ENCODE measurements around the gene HNRNPA0.

DNA sequence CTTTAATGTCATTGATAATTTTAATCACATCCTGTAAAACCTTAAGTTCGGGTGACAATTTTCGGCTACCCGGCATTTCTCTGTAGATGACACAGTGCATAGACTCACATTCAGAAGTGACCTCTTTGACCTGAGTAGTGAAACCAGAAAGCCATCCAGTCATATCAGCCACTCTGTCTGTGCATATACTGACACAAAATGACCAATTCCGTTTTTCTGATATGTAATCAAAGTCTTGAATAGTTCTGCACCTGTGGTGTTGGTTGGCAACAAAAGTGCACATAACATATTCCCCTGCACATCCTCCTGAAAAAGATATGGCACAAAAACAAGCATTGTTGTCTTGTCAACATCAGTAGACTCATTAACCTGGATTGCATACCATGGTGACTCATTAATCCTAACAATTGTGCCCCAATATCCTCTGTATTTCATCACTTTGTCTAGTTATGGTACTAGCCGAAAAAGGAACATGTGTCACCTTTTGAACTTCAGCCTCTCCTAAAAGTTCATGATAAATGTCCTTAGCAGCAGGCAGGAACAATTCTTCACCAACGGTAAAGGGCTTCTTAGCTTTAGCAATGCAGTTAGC is 4.6 kb upstream of the HNRNPA0 start:
- TF ChIP-seq POLR2AphosphoS5 (IDR thresholded peaks at IDR 0.05; ENCODE audit: borderline replicate concordance, low read depth, low read length) (no peak), EZH2 (IDR thresholded peaks at IDR 0.05) (no peak), FOXP2 (optimal IDR thresholded peaks at IDR 0.05; ENCODE audit: control extremely low read depth, extremely low read length, insufficient read depth) (no peak)

All from SK-N-MC (cell line).